HEK293 (cell line): Measurements from ENCODE around the gene KRT12.

Experiments
- CTCF ChIA-PET: fragments of 350-600 bp; formaldehyde crosslinking; extraction: SDS; loops from one replicate; lab custom pipeline; 2021; ENCODE audit warnings: antibody characterized with exemption; lab: Yijun Ruan, JAX
- POLR2A ChIA-PET: fragments of 300-600 bp; formaldehyde crosslinking; extraction: SDS; loops from one replicate; lab custom pipeline; 2020; ENCODE audit warnings: antibody characterized with exemption, inconsistent platforms; lab: Yijun Ruan, JAX
- H3K27ac ChIP-seq: fragments of 200-500 bp; sonication (Bioruptor generic); 2 replicates; pipeline ENCODE4 v1.5.1; 2014; ENCODE audit warnings: low read depth, low read length, control low read depth, inconsistent platforms; ENCODE audit errors: extremely low read depth
- H3K36me3 ChIP-seq, 2 experiments: fragments of 200-500 bp in 1 of 2; sonication (Bioruptor generic) in 1 of 2; 1 replicate in 1 of 2; 2 replicates in 1 of 2; pipeline ENCODE4 v1.5.1; 2014 to 2017; ENCODE audit warnings: inconsistent platforms in 2 of 2, low read length in 2 of 2; ENCODE audit not compliant: control insufficient read depth in 2 of 2, insufficient read depth in 1 of 2
- H3K4me1 ChIP-seq: fragments of 200-500 bp; sonication (Bioruptor generic); 2 replicates; pipeline ENCODE4 v1.5.1; 2014; ENCODE audit warnings: mild to moderate bottlenecking, low read length, inconsistent platforms; ENCODE audit not compliant: control insufficient read depth, insufficient read depth
- H3K4me3 ChIP-seq: 2 replicates; pipeline ENCODE4 v1.5.1; 2011; ENCODE audit warnings: low read depth, mild to moderate bottlenecking, control low read depth, low read length, moderate library complexity
- H3K9me3 ChIP-seq: fragments of 200-500 bp; sonication (Bioruptor generic); 2 replicates; pipeline ENCODE4 v1.5.1; 2014; ENCODE audit warnings: low read depth, low read length, inconsistent platforms; ENCODE audit not compliant: control insufficient read depth, insufficient read depth
- GLIS2 ChIP-seq: fragments of 450-650 bp; formaldehyde crosslinking; IDR thresholded peaks from 2 replicates; pipeline ENCODE4 v1.5.1; 2016; ENCODE audit warnings: missing biosample characterization, missing genetic modification characterization
- SP7 ChIP-seq: fragments of 450-650 bp; formaldehyde crosslinking; IDR thresholded peaks from 2 replicates; pipeline ENCODE4 v1.5.1; 2016; ENCODE audit warnings: missing biosample characterization, missing genetic modification characterization
- TCF7L2 ChIP-seq: IDR thresholded peaks from 2 replicates; pipeline ENCODE4 v1.6.1; 2011; ENCODE audit warnings: low read depth, mild to moderate bottlenecking, inconsistent platforms, low read length, moderate library complexity, borderline replicate concordance
- TSHZ1 ChIP-seq: fragments of 450-650 bp; formaldehyde crosslinking; IDR thresholded peaks from 2 replicates; pipeline ENCODE4 v1.5.1; 2016; ENCODE audit warnings: missing biosample characterization, missing genetic modification characterization, borderline replicate concordance
- ZBTB11 ChIP-seq: fragments of 450-650 bp; formaldehyde crosslinking; conservative IDR thresholded peaks from 2 replicates; pipeline ENCODE4 v1.5.1; 2016; ENCODE audit warnings: low read depth, missing biosample characterization, missing genetic modification characterization
- ZNF112 ChIP-seq: fragments of 450-650 bp; formaldehyde crosslinking; IDR thresholded peaks from 2 replicates; pipeline ENCODE4 v1.5.0; 2017; ENCODE audit warnings: missing biosample characterization, missing genetic modification characterization
- ZNF146 ChIP-seq: fragments of 450-650 bp; formaldehyde crosslinking; IDR thresholded peaks from 2 replicates; pipeline ENCODE4 v1.5.1; 2016; ENCODE audit warnings: missing biosample characterization, missing genetic modification characterization
- ZNF184 ChIP-seq: fragments of 450-650 bp; IDR thresholded peaks from 2 replicates; pipeline ENCODE4 v1.5.1; 2018; ENCODE audit warnings: missing biosample characterization, mild to moderate bottlenecking, missing genetic modification characterization
- ZNF19 ChIP-seq: fragments of 450-650 bp; formaldehyde crosslinking; IDR thresholded peaks from 2 replicates; pipeline ENCODE4; 2016; ENCODE audit warnings: missing biosample characterization, missing genetic modification characterization, low read depth
- ZNF24 ChIP-seq: fragments of 450-650 bp; formaldehyde crosslinking; IDR thresholded peaks from 2 replicates; pipeline ENCODE4 v1.5.1; 2016; ENCODE audit warnings: missing biosample characterization, missing genetic modification characterization
- ZNF354C ChIP-seq: fragments of 450-650 bp; formaldehyde crosslinking; IDR thresholded peaks from 2 replicates; pipeline ENCODE4 v1.5.1; 2016; ENCODE audit warnings: missing biosample characterization, missing genetic modification characterization, low read depth, borderline replicate concordance
- ZNF561 ChIP-seq: fragments of 450-650 bp; IDR thresholded peaks from 2 replicates; pipeline ENCODE4 v1.5.1; 2018; ENCODE audit warnings: missing biosample characterization, missing genetic modification characterization, borderline replicate concordance
- ZNF580 ChIP-seq: fragments of 450-650 bp; formaldehyde crosslinking; IDR thresholded peaks from 2 replicates; pipeline ENCODE4 v1.5.1; 2016; ENCODE audit warnings: missing biosample characterization, missing genetic modification characterization

The KRT12 gene

GRCh38 chr17:40832840-40833239 lies 34.2 kb downstream of the KRT12 start:
- CTCF ChIA-PET, result interaction anchor here (0.7 to 1.0 kb wide), 6 partner anchors 24 to 830 kb away, joined by 3 to 4 read pairs (median 4); no protein-coding TSS in a partner anchor
- H3K4me3 ChIP-seq, result no peak overlapping the region
- H3K27ac ChIP-seq, result no peak overlapping the region
- no peaks in the 10 kb centered on the region for H3K9me3 ChIP-seq
- POLR2A ChIA-PET, result interaction anchor here (1.6 kb wide), 1 partner anchor 14 kb away, joined by 4 read pairs; no protein-coding TSS in a partner anchor
- peaks cover 0 to 24% of the 10 kb centered on the region in 2 experiments for H3K36me3 ChIP-seq
- H3K4me1 ChIP-seq, result peaks cover 7% of the 10 kb centered on the region; the same call in 1 of the 2 replicates
- TF ChIP-seq ZNF24 (tag by site-specific recombination) (no peak), ZNF19 (tag by site-specific recombination) (no peak), ZNF561 (tag by site-specific recombination) (no peak), ZNF354C (tag by site-specific recombination) (no peak), ZNF112 (no peak), TCF7L2 (no peak), TSHZ1 (no peak), ZNF184 (tag by site-specific recombination) (no peak), SP7 (tag by site-specific recombination) (no peak), GLIS2 (tag by site-specific recombination) (no peak)

- H3K36me3 ChIP-seq, result peaks cover 0 to 16% of the 10 kb centered on the region in 2 experiments; a peak in 2 of 3 replicates
- H3K9me3 ChIP-seq, result no peaks in the 10 kb centered on the region
- no peak overlapping the region for H3K27ac ChIP-seq
- peaks cover 15% of the 10 kb centered on the region for H3K4me1 ChIP-seq
- peak; percentile 34; the same call in 1 of the 2 replicates for TF ChIP-seq ZNF580 (tag by site-specific recombination)
- TF ChIP-seq ZNF146, result peak; percentile 94
- no peak for TF ChIP-seq ZBTB11 (tag by site-specific recombination)
- TF ChIP-seq, all 188 proteins: peak for 2
- CTCF ChIA-PET, result interaction anchor here (0.8 kb wide), 1 partner anchor 19 kb away, joined by 3 read pairs; no protein-coding TSS in a partner anchor
- H3K4me3 ChIP-seq, result no peak overlapping the region
- POLR2A ChIA-PET, result no interaction called here
Measured at GRCh38 chr17:40830085-40830776, 36.8 kb downstream of the KRT12 start.
